Parathyroid adenoma (tissue), 2 donors: Measurements from ENCODE around the gene RACGAP1.
A peak's percentile ranks its signal among the peaks of the same experiment; 100 is the strongest.

Experiments used
- H2AFZ ChIP-seq: fragments of 300-600 bp; sonication (generic); one replicate; pipeline ENCODE4 v1.7.0; 2017; ENCODE audit warnings: antibody characterized with exemption, mild to moderate bottlenecking
- H3K27ac ChIP-seq: fragments of 300-600 bp; sonication (generic); one replicate; pipeline ENCODE4 v1.7.0; 2017
- H3K27me3 ChIP-seq: fragments of 300-600 bp; sonication (generic); one replicate; pipeline ENCODE4 v1.7.0; 2017; ENCODE audit warnings: low read length; ENCODE audit not compliant: control insufficient read depth, insufficient read depth
- H3K36me3 ChIP-seq: fragments of 300-600 bp; sonication (generic); one replicate; pipeline ENCODE4 v1.7.0; 2017; ENCODE audit warnings: low read length; ENCODE audit not compliant: control insufficient read depth, insufficient read depth
- H3K4me1 ChIP-seq: fragments of 300-600 bp; sonication (generic); one replicate; pipeline ENCODE4 v1.7.0; 2017; ENCODE audit warnings: control low read depth
- H3K4me2 ChIP-seq: fragments of 300-600 bp; sonication (generic); one replicate; pipeline ENCODE4 v1.7.0; 2017; ENCODE audit warnings: low read length
- H3K4me3 ChIP-seq: fragments of 300-600 bp; sonication (generic); one replicate; pipeline ENCODE4 v1.7.0; 2017; ENCODE audit warnings: low read depth, low read length
- H3K79me2 ChIP-seq: fragments of 300-600 bp; sonication (generic); one replicate; pipeline ENCODE4 v1.7.0; 2017; ENCODE audit warnings: control low read depth
- H3K9ac ChIP-seq: fragments of 300-600 bp; sonication (generic); one replicate; pipeline ENCODE4 v1.7.0; 2017; ENCODE audit warnings: mild to moderate bottlenecking
- H3K9me3 ChIP-seq: fragments of 300-600 bp; sonication (generic); one replicate; pipeline ENCODE4 v1.7.0; 2017; ENCODE audit warnings: low read length; ENCODE audit not compliant: control insufficient read depth
- TF ChIP-seq, protein P1 (sequence below): fragments of 300-600 bp; sonication (generic); IDR thresholded peaks from one replicate; pipeline ENCODE4 v1.7.0; 2017; ENCODE audit warnings: antibody characterized with exemption, mild to moderate bottlenecking
- donor health status: primary hyperparathyroidism.

RACGAP1 gene

DNA sequence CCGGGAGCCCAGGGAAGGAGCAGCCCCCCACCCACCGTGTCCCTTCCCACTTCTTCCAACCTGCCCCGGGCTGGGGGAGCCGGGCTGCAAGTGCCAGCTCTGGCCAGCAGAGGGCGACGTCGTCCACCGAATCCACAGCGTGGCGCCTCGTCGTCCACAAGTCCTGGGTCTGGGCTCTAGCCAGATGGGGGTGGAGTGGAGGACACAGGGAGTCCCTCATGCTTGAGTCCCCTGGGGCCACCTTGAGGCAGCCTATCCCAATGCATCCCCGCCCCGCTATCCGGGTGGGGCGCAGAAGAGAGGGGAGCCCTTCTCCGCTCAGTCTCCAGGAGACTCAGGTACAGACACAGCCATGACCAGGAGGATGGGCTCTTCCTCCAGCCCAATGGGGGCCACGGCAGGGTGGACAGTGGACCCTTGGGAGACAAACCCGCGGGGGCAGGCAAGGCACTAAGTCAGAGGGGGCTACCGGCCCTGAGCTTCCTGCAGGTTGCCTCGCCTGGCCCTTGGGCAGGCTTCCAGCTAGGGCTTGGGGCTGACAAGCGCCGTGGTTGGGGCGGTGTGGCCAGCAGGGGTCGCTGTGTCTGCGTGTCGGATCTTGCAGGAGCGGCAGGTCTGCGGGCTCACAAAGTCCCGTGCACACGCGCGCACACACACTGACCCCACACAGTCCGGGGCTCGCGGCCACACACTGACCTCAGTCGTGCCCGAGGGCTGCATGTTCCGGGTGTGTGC is 58.1 kb downstream of the RACGAP1 start:
- no peak overlapping the region for H3K9ac ChIP-seq
- H3K79me2 ChIP-seq: no peaks in the 10 kb centered on the region
- H3K27ac ChIP-seq: no peak overlapping the region
- TF ChIP-seq, protein P1, sequence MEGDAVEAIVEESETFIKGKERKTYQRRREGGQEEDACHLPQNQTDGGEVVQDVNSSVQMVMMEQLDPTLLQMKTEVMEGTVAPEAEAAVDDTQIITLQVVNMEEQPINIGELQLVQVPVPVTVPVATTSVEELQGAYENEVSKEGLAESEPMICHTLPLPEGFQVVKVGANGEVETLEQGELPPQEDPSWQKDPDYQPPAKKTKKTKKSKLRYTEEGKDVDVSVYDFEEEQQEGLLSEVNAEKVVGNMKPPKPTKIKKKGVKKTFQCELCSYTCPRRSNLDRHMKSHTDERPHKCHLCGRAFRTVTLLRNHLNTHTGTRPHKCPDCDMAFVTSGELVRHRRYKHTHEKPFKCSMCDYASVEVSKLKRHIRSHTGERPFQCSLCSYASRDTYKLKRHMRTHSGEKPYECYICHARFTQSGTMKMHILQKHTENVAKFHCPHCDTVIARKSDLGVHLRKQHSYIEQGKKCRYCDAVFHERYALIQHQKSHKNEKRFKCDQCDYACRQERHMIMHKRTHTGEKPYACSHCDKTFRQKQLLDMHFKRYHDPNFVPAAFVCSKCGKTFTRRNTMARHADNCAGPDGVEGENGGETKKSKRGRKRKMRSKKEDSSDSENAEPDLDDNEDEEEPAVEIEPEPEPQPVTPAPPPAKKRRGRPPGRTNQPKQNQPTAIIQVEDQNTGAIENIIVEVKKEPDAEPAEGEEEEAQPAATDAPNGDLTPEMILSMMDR: peak; percentile 90
- H3K36me3 ChIP-seq: no peaks in the 10 kb centered on the region
- H3K9me3 ChIP-seq: no peaks in the 10 kb centered on the region
- peak overlapping the region; percentile 33 for H3K4me3 ChIP-seq
- peak overlapping the region; percentile 86 for H3K4me2 ChIP-seq
- peak overlapping the region; percentile 76 for H2AFZ ChIP-seq
- no peaks in the 10 kb centered on the region for H3K27me3 ChIP-seq
- peaks cover 10% of the 10 kb centered on the region for H3K4me1 ChIP-seq

DNA sequence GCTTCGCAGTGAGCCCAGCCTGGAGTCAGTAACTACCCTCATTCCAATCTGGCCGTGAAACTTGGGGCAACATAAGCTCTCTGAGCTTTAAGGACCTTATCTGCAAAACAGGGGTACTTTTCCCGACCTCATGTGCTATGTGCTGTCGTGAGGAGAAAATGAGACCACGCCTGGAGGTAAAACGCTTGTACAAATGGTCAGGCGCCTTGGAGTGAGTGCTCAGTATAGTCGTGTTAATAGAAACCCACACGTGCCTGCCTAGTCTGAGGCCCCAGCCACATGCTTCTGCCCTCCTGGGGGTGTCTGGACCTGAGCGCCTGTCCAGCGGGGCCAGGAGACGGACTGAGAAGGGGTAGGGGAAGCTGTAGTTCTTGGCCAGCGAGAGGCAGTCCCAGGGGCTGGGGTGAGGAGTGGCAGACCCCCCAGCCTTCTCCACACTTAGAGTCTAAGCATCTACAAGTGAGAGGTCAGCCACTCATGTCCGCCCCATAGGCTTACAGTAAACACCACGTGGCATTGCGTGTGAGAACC is 58.7 kb downstream of the RACGAP1 start:
- H2AFZ ChIP-seq: peak overlapping the region; percentile 76
- peaks cover 10% of the 10 kb centered on the region for H3K4me1 ChIP-seq
- no peaks in the 10 kb centered on the region for H3K79me2 ChIP-seq
- H3K4me3 ChIP-seq: peak overlapping the region; percentile 33
- H3K9me3 ChIP-seq: no peaks in the 10 kb centered on the region
- TF ChIP-seq, protein P1: no peak
- H3K27ac ChIP-seq: no peak overlapping the region
- H3K9ac ChIP-seq: no peak overlapping the region
- no peak overlapping the region for H3K4me2 ChIP-seq
- no peaks in the 10 kb centered on the region for H3K27me3 ChIP-seq
- no peaks in the 10 kb centered on the region for H3K36me3 ChIP-seq

DNA sequence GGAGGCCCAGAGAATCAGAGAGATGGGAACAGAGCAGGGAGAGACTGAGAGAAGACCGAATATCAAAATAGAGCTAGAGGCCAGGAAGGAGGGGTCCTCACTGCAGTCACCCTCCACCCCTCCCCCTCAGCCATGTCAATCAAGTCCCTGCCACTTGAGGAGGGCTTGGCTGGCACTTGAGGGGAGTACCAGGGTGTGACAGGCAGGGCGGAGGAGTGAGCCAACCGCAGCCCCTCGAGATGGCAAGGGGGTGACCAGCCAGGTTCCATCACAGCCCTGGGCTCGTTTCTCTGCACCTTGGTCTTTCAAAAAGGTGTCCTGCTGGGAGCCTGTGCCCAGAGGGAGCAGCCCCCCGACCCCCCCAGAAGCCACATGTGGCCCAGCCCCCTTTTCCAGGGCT is 59.5 kb downstream of the RACGAP1 start:
- H3K27ac ChIP-seq: no peak overlapping the region
- no peaks in the 10 kb centered on the region for H3K79me2 ChIP-seq
- H3K4me1 ChIP-seq: peaks cover 10% of the 10 kb centered on the region
- no peak overlapping the region for H2AFZ ChIP-seq
- no peaks in the 10 kb centered on the region for H3K27me3 ChIP-seq
- no peak overlapping the region for H3K4me3 ChIP-seq
- H3K36me3 ChIP-seq: no peaks in the 10 kb centered on the region
- H3K4me2 ChIP-seq: no peak overlapping the region
- H3K9me3 ChIP-seq: no peaks in the 10 kb centered on the region
- TF ChIP-seq, protein P1: no peak
- no peak overlapping the region for H3K9ac ChIP-seq

DNA sequence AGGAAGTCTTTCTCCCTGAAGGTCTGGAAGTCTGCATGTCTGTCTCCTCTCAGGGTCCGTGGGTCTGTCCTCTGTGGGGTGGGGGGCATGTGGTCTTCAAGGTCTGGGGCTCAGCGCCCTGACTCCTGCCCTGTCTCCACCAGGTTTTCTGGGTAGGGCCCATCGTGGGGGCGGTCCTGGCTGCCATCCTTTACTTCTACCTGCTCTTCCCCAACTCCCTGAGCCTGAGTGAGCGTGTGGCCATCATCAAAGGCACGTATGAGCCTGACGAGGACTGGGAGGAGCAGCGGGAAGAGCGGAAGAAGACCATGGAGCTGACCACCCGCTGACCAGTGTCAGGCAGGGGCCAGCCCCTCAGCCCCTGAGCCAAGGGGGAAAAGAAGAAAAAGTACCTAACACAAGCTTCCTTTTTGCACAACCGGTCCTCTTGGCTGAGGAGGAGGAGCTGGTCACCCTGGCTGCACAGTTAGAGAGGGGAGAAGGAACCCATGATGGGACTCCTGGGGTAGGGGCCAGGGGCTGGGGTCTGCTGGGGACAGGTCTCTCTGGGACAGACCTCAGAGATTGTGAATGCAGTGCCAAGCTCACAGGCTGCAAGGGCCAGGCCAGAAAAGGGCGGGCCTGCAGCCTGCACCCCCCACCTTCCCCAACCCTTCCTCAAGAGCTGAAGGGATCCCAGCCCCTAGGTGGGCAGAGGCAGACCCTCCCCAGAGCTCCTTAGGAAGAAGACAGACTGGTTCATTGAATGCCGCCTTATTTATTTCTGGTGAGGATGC is 60.3 kb downstream of the RACGAP1 start:
- Histone ChIP-seq H3K4me2 (no peak overlapping the region), H3K9ac (no peak overlapping the region), H3K27ac (no peak overlapping the region), H3K9me3 (no peaks in the 10 kb centered on the region), H3K79me2 (no peaks in the 10 kb centered on the region), H3K36me3 (no peaks in the 10 kb centered on the region), H3K4me3 (no peak overlapping the region), H3K27me3 (no peaks in the 10 kb centered on the region), H3K4me1 (peaks cover 10% of the 10 kb centered on the region), H2AFZ (no peak overlapping the region)
- TF ChIP-seq, protein P1: no peak
